Type B pancreatic cell (in vitro differentiated cells): ENCODE results near the gene TCEAL9. TPM values are rescaled to one million over a fixed set of nuclear protein-coding genes. Genes with fewer than 3 reads are reported as not detected.

Experiments
- DNase-seq: peaks from one replicate; pipeline ENCODE4 v3.0.0; 2021; ENCODE audit warnings: mixed read lengths; ENCODE audit not compliant: unreplicated experiment; ENCODE audit errors: extremely low spot score
- H3K27ac Mint-ChIP-seq: 2 replicates; pipeline ENCODE4 v1.8.0; 2021; ENCODE audit warnings: mild to moderate bottlenecking, mixed read lengths
- H3K27me3 Mint-ChIP-seq: 2 replicates; pipeline ENCODE4 v1.8.0; 2021; ENCODE audit warnings: mixed read lengths
- H3K36me3 Mint-ChIP-seq: 2 replicates; pipeline ENCODE4 v1.8.0; 2021; ENCODE audit warnings: mixed read lengths
- H3K4me1 Mint-ChIP-seq: one replicate; pipeline ENCODE4 v1.8.0; 2021; ENCODE audit warnings: mixed read lengths; ENCODE audit not compliant: unreplicated experiment
- H3K4me3 Mint-ChIP-seq: 2 replicates; pipeline ENCODE4 v1.8.0; 2021; ENCODE audit warnings: mild to moderate bottlenecking, mixed read lengths
- H3K9me3 Mint-ChIP-seq: 2 replicates; pipeline ENCODE4 v1.8.0; 2021; ENCODE audit warnings: mixed read lengths
- total RNA-seq: library from RNA; stranded (reverse); gene quantifications from 2 replicates; pipeline ENCODE4 v1.2.1, GENCODE V29; 2021; ENCODE audit warnings: low replicate concordance
- TF ChIP-seq, protein P1 (sequence below): fragments of 200-600 bp; sonication (generic); conservative IDR thresholded peaks from 2 replicates; pipeline ENCODE4 v1.5.0; 2021; ENCODE audit warnings: antibody characterized with exemption, mild to moderate bottlenecking

TCEAL9 gene
- total RNA-seq, 1 donor from 2014 or later = 43.1 TPM

DNA sequence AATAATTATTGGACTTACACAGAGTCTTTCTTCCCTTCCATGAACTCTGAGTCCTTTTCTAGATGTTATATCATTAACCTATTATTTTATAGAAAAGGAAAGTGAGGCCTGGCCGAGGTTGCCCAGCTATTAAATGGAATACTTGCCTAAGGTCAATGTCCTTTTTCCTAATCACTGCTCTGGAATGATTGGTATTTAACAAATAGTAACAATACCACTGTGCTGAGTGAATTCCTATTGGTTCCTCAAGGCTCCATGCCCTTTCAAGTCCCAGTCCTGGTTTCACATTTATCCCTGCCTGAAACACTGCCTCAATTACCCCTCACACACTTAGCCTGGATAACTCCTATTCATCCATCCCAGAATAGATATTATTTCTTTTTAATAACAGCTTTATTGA is 6.2 kb downstream of the TCEAL9 start:
- H3K27ac Mint-ChIP-seq = no peak overlapping the region
- no peak for DNase-seq
- peaks cover 5% of the 10 kb centered on the region for H3K9me3 Mint-ChIP-seq
- TF ChIP-seq, protein P1, sequence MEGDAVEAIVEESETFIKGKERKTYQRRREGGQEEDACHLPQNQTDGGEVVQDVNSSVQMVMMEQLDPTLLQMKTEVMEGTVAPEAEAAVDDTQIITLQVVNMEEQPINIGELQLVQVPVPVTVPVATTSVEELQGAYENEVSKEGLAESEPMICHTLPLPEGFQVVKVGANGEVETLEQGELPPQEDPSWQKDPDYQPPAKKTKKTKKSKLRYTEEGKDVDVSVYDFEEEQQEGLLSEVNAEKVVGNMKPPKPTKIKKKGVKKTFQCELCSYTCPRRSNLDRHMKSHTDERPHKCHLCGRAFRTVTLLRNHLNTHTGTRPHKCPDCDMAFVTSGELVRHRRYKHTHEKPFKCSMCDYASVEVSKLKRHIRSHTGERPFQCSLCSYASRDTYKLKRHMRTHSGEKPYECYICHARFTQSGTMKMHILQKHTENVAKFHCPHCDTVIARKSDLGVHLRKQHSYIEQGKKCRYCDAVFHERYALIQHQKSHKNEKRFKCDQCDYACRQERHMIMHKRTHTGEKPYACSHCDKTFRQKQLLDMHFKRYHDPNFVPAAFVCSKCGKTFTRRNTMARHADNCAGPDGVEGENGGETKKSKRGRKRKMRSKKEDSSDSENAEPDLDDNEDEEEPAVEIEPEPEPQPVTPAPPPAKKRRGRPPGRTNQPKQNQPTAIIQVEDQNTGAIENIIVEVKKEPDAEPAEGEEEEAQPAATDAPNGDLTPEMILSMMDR = no peak
- peaks cover 3% of the 10 kb centered on the region for H3K4me1 Mint-ChIP-seq
- H3K4me3 Mint-ChIP-seq = no peak overlapping the region
- no peaks in the 10 kb centered on the region for H3K27me3 Mint-ChIP-seq
- peaks cover 10% of the 10 kb centered on the region for H3K36me3 Mint-ChIP-seq

DNA sequence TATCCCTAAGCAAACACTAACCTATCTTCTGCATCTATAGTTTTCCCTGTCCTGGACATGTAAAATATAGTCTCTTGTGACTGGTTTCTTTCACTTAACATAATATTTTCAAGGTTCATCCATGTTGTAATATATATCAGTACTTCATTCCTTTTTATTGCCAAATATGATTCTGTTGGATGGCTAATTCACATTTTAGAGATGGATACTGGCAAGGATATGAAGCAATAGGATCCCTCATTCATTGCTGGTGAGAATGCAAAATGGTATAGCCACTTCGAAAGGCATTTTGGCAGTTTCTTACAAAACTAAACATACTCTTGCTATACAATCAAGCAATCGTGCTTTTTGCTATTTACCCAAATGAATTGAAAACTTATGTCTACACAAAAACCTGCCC is 6.7 kb downstream of the TCEAL9 start:
- DNase-seq = no peak
- H3K9me3 Mint-ChIP-seq = peaks cover 5% of the 10 kb centered on the region
- TF ChIP-seq, protein P1 = no peak
- H3K4me1 Mint-ChIP-seq = peaks cover 3% of the 10 kb centered on the region
- H3K36me3 Mint-ChIP-seq = peaks cover 6% of the 10 kb centered on the region
- H3K27me3 Mint-ChIP-seq = no peaks in the 10 kb centered on the region
- no peak overlapping the region for H3K27ac Mint-ChIP-seq
- H3K4me3 Mint-ChIP-seq = no peak overlapping the region

DNA sequence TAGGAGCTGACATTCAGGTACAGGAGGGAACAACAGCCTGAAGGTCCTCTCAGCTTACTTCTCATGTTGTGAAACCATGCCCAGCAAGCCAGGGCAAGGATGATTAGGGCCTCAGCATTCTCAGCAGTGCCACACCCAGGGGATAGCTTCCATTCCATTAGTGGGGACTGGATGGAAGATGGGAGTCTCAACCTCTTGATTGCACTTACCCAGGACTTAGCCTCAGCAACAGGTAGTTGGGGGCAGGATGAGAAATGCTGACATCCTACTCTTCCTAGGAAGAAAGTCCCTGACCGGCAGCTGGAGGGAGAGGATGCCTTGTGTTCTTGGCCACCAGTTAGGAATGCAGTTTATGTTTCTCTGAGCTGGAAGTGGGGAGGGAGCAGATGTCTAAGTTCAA is 11.2 kb downstream of the TCEAL9 start:
- Mint-ChIP-seq H3K36me3 (no peaks in the 10 kb centered on the region), H3K27ac (no peak overlapping the region), H3K4me3 (no peak overlapping the region), H3K27me3 (no peaks in the 10 kb centered on the region), H3K9me3 (peaks cover 5% of the 10 kb centered on the region), H3K4me1 (no peaks in the 10 kb centered on the region)
- no peak for DNase-seq
- TF ChIP-seq, protein P1 = no peak

DNA sequence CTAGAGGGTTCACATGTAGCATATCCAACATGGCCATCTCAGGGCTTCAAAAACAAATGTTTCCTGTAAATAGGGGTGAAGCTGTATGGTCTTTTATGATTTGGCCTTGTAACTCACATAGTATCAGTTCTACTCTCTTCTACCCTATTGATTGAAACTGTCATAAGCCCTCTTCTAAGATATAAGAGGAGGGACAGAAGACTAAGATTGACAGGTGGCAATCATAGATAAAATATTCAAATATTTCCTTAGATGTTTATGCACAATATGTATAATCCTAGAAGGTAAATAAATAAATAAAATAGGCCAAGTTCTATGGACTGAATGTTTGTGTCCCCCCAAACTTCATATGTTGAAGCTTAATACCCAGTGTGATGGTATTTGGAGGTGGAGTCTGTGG is 13.2 kb downstream of the TCEAL9 start:
- Mint-ChIP-seq H3K4me3 (no peak overlapping the region), H3K9me3 (peaks cover 5% of the 10 kb centered on the region), H3K36me3 (no peaks in the 10 kb centered on the region), H3K27ac (no peak overlapping the region), H3K27me3 (no peaks in the 10 kb centered on the region), H3K4me1 (no peaks in the 10 kb centered on the region)
- no peak for DNase-seq
- TF ChIP-seq, protein P1 = no peak

DNA sequence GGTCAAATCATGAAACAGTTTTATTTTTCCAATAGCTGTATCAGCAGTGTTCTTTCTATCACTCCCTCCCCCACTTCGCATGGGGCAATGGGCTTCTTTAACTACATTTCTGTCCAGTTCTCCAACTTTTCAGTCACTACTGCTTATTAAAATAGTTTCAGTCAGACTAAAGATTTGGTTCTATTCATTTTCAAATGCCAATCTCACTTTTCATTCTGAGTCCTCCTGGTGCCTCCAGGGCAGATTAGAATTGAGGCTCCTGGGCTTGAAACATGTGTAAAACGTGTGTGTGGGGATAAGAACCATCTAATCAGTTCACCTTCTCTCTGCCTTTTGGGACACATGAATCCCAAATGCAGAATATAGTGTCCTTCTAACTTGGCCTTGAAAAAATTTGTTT is 16.6 kb downstream of the TCEAL9 start:
- Mint-ChIP-seq H3K27ac (no peak overlapping the region), H3K36me3 (no peaks in the 10 kb centered on the region), H3K4me3 (no peak overlapping the region), H3K9me3 (no peaks in the 10 kb centered on the region), H3K27me3 (no peaks in the 10 kb centered on the region), H3K4me1 (no peaks in the 10 kb centered on the region)
- TF ChIP-seq, protein P1 = no peak
- no peak for DNase-seq

DNA sequence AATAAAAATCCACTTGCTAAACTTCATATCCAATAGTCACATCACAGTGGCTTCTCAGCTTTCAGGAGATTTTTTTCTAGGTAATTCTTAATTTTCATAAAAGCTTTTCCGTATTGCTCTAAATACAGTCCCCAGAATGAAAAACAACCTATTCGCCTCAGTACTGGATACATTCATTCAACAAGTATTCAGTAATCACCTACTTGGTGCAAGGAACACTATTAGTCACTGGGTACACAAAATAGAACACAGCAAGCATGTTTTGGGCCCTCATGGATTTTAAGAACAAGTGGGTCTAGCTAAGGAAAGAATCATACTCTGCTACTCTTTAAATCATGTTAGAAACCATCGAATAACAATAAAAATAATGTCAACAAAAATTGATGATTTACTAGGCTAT is 17.3 kb downstream of the TCEAL9 start:
- no peaks in the 10 kb centered on the region for H3K27me3 Mint-ChIP-seq
- no peaks in the 10 kb centered on the region for H3K4me1 Mint-ChIP-seq
- no peak overlapping the region for H3K4me3 Mint-ChIP-seq
- TF ChIP-seq, protein P1 = no peak
- DNase-seq = no peak
- H3K36me3 Mint-ChIP-seq = peaks cover under 1% of the 10 kb centered on the region
- H3K9me3 Mint-ChIP-seq = no peaks in the 10 kb centered on the region
- no peak overlapping the region for H3K27ac Mint-ChIP-seq
